HG03103 (cell line): Measurements from ENCODE around the gene RALGAPA2.
"Not testable (repeated sequence)": the region's sequence is repeated elsewhere in the genome, so short reads cannot be mapped to it uniquely, and the experiment has no call there.

ENCODE experiments used
- ATAC-seq: cut with Tn5 transposase; IDR thresholded peaks from one replicate; pipeline ENCODE4 v1.9.1; 2021; ENCODE audit warnings: low read depth; ENCODE audit not compliant: unreplicated experiment

Gene RALGAPA2

DNA sequence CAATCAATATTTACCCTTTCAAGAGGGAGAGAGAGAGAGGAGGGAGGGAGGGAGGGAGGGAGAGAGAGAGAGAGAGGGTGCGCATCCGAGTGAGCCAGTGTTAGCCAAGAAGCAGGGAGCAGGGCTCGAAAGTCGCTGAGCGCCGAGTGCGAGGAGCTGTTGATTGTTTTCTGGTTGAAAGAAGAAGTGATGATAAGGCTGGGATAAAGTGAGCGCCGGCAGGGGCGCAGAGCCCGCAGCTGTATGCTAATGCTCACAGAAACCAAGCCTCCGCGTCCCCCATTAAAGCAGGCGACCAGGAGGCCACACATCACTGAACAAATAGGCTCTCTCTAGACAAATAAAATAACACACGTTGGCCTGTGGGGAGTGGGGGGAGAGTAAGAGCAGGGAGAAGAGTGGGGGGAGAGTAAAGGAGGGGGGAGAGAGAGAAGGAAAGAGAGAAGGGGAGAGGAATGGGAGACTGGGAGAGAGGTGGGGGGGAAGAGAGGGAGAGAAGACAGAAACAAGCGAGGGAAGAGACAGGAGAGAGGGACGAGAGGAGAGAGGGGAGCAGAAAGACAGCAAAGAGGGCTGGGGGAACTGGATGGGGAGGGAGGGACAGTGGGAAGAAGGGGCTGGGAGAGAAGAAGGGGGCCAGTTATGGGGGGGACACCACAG lies 349.5 kb downstream of the RALGAPA2 start:
- no peak for ATAC-seq

DNA sequence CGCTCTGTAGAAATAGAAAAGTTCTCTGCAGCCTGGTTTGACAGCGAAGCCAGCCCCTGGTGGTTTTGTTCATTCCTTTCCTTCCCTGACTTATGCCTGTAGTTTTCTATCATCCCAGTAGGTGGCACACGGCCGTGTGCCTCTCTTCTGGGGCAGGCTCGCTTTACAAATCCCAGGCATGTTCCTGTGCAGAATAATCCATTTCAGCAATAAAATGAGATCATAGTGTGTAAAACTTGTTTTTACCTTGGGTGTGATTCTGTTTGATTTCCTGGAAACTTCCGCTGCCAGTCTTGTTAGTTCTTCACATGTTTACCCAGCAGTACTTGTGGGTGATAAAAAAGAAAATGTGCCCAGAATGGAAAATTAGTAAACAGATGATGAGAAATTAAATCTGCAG lies 352.0 kb downstream of the RALGAPA2 start:
- ATAC-seq = no peak

DNA sequence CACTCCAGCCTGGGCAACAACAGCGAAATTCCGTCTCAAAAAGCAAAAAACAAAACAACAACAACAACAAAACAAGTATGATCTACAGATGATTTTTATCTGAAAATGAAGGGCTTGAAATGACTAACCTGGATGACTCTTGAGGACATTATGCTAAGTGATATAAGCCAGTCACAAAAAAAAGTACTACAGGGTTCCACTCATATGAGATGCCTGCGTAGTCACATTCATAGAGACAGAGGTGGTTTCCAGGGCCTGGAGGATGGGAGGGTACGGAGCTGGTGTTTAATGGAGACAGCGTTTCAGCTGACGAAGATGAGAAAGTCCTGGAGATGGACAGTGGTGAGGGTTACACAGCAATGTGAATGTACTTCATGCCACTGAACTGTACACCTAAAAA lies 352.8 kb downstream of the RALGAPA2 start:
- ATAC-seq = no peak

DNA sequence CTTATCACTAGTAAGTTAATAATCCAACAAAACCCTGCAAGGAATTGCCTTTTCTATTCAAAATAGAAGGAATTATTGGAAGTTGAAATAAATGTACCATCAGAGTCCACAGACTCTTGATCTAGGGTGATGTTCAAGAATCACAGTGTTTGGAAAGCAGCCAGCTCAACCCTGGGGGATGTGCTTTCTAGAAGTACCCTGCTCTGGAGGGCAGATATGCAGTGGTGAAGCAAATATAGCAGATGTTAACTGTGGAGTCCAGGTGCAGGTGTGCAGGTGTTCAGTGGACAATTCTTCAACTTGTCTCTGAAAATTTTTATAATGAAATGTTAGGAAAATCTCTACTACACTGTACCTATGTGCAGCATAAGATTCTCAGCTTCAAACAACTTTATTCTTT lies 353.6 kb downstream of the RALGAPA2 start:
- no peak for ATAC-seq

DNA sequence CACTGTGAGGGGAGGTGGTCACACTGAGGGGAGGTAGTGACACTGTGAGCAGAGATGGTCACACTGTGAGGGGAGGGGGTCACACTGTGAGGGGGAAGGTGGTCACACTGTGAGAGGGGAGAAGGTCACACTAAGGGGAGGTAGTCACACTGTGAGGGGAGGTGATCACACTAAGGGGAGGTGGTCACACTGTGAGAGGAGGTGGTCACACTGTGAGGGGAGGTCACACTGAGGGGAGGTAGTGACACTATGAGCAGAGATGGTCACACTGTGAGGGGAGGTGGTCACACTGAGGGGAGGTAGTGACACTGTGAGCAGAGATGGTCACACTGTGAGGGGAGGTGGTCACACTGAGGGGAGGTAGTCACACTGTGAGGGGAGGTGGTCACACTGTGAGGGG lies 356.9 kb downstream of the RALGAPA2 start:
- ATAC-seq = not testable (repeated sequence)

DNA sequence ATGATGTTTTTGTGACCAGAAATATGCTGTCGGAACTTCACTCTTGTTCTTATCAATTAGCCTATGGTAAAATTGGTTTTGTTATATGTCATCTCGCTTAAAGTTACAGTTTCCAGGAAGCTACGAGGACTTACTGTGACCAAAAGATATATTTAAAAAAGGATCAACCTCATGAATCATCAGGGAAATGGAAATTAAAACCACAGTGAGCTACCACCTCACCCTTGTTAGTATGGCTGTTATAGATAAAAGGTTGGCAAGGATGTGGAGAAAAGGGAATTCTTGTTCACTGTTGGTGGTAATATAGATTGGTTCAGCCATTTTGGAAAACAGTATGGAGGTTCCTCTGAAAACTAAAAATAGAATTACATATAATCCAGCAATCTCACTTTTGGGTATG lies 358.9 kb downstream of the RALGAPA2 start:
- no peak for ATAC-seq

DNA sequence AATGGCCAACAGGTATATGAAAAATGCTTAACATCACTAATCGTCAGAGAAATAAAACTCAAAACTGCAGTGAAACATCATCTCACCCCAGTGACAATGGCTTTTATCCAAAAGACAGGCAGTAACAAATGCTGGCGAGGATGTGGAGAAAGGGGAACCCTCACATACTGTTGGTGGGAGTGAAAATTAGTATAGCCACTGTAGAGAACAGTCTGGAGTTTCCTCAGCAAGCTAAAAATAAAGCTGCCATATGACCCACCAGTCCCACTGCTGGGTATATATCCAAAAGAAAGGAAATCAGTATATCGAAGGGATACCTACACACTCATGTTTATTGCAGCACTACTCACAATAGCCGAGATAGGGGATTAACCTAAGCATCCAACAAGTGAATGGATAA lies 368.0 kb downstream of the RALGAPA2 start:
- ATAC-seq = no peak

DNA sequence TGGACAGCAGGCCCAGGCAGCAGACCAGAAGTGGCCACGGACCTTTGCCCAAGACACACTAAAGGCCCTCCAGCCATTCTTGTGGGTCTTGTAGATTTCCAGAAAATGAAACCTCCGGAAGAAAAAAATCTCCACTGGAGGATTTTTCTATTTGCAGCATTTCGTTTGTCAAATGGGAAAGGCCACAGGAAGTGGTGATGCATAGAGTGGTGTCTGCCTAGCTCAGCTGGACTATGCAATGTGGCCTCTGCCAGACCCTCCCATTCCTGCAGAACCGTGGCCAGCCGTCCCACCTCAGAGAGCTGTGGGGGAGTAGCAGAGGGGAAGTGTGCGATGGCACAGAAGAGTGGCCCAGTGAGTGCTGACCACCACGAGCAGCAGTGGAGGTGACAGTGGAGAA lies 368.5 kb downstream of the RALGAPA2 start:
- ATAC-seq = no peak
